G401.6 (cell line): Measurements from ENCODE around the gene ABCC5.
"Not testable (repeated sequence)": the region's sequence is repeated elsewhere in the genome, so short reads cannot be mapped to it uniquely, and the experiment has no call there.

ENCODE experiments used
- FAIRE-seq: peaks from 2 replicates; lab custom pipeline; 2012; peaks lifted over from hg19 to GRCh38; lab: Jason Lieb, UNC

The ABCC5 gene

DNA sequence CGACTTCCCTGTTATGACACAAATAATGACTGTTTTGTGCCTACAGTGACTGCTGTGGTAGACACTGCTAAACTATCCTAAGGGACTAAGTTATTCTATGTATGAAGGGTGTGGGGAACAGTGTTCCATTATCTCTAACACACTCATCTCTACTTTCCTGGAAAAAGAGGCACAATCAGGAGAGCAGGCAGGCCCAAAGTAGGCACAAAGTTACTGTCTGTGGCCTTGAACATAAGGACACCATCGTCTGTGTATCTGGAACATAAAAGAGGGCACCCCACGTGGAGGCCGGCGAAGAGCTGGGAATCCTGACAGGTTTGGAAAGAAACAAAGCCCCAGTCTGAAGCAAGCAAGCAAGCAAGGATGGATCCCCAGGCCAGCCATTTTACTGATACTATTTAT is 1.5 kb downstream of the ABCC5 start:
- FAIRE-seq = no peak

DNA sequence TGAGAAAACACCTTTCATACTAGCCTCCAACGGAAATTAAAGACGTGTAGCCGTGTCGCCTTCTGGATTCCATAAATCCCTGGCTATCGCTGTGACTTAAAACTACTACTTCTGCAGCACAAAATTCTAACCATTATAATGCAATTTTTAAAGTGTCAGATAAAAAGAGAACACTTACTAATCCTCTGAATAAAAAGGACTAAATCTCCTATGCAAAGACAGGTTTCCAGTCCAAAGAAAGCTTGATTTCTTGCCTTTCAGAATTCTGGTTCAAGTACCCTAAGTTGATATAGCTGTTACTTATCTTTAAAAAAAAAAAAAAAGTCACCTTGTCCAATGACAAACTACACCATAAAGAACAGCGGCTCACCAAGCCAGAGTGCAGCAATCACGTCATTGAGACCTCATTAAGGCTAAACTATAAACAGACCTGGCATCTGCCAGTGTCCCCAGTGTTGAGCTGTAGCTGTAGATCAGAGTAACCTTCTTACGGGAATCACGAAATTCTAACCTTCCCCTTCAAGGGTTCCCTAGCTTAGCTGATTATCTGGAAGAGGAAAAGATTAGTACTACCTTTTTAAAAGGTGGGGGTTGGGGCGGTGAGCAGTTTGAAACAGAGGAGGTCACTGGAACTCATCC is 2.2 kb downstream of the ABCC5 start:
- no peak for FAIRE-seq

DNA sequence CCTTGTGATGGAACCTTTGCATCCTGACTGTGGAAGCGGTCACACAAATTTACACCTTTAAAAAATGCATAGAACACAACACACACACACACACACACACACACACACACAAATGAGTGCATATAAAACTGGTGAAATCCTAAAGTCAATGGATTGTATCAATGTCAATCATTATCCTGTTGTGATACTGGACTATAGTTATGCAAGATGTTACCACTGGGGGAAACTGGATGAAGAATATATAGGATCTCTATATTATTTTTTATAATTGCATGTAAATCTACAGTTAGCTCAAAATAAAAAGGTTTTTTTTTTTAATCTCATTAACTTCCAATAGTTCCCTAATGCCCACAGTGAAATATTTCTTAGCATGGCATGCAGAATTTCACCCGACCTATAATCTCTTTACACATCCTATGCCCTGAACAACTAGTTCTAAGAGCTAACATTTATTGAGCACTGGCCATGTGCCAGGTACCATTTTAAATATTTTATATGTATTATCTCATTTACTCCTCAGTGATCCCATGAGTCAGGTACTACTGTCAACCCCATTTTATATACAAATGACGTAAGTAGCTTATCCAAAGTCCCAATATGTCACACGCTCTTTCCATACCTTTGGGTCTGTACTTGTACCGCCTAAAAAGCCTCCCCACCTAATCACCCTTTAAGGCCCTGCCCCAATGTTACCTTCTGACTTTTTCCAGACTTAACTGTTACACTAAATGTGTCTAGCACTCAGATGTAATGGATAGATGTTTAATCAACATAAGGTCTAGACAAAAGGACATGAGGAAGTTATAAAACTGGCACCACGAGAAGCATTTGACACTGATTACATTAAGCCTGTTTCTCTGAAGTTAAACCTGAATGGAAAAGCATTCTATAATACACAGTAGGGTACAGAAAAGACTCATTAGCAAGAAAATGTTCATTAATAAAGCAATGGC is 5.5 kb downstream of the ABCC5 start:
- no peak for FAIRE-seq

DNA sequence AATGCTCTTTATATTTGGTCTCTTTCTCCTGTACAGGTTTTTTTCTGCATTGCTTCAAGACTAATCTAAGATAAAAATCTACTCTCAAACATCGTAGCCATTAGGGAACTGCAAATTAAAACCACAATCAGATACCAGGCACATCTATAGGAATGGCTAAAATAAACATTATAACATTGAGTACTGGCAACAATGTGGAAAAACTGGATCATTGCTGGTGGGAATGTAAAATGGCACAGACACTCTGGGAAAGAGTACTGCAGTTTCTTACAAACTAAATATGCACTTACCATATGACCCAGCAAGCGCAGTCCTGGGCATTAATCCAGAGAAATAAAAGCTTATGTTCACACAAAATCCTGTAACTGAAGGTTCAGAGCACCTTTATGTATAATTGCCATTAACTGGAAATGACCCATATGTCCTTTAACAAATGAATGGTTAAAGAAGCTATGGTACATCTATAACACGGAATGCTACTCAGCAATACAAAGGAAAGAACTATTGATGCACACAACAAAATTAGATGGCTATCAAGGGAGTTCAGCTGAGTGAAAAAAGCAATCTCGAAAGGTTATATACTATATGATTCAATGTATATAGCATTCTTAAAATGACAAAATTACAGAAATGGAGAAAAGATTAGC is 6.3 kb downstream of the ABCC5 start:
- FAIRE-seq = no peak

DNA sequence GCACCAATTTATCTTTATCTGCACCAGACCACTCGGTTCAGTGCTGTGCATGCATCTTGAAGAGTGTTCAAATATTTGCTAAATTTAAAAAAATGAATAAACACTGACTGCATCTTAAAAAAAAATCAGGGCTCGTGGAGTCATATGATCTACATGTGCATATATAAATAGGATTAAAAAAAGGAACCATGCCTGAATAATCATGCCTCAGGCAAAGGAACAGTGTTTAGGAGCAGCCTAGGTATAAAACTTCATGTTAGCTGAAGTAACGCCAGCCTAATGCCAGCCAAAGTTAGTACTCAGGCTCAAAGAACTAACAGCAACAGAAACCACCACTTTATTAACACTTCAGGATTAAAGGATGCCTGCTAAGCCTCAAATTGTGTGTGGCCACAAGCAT is 9.5 kb downstream of the ABCC5 start:
- no peak for FAIRE-seq

DNA sequence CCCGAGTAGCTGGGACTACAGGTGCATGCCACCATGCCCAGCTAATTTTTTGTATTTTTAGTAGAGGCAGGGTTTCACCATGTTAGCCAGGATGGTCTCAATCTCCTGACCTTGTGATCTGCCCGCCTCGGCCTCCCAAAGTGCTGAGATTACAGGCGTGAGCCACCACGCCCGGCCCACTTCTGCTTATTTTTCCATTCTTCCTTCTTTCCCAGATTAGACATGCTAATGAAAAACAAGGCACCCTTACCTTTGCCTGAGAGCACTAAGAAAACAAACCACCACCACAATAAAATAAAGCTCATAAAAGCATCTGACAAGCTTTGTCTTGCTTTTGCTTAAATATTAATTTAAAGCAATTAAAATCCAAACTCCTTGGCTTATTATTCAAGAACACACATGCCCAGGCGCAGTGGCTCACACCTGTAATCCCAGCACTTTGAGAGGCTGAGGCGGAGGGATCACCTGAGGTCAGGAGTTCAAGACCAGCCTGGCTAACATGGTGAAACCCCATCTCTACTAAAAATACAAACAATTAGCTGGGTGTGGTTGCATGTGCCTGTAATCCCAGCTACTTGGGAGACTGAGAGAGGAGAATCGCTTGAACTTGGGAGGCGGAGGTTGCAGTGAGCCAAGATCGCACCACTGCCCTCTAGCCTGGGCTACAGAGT is 10.4 kb downstream of the ABCC5 start:
- not testable (repeated sequence) for FAIRE-seq

DNA sequence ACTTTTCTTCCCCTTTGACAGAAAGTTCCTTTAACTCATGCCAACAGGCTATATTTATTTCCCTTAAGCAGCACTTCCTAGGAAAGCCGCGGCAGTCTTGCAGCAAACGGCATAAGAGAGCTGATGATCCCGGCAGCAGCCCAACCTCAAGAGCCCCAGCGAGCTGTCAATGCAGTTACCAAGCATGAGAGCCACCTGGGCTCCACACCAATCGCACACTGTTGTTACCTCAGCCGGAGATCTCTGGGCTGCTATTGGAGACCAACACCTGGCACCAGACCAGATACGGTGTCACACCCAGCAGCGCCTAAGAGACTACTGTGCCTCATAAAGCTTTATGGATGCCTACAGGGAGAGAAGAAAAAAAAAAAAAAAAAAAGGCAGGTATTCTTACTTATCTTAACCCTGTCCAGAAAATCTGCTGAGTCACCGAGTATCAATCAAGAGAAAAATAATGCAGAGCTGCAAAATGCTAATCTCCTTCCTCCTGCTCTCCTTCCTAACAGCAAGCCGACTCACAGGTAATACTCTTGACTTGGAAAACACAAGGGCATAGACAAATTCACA is 11.7 kb downstream of the ABCC5 start:
- no peak for FAIRE-seq

DNA sequence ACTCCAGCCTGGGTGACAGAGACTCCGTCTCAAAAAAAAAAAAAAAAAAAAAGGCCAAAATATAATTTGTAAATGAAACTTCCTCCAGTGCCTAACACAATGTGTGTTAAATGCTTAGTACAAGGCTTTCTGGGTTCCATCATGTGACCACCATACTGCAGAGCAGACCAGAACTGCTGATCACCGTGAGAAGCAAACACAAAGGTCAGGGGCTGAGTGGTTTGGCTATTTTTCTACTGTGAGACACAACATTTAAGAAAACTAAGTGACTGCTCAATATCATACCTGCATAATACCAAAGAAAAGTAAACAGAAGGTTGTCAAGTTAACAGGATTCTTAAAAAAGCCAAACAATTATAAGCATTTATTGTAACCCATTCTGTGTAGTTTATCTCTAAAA is 13.2 kb downstream of the ABCC5 start:
- FAIRE-seq = no peak

DNA sequence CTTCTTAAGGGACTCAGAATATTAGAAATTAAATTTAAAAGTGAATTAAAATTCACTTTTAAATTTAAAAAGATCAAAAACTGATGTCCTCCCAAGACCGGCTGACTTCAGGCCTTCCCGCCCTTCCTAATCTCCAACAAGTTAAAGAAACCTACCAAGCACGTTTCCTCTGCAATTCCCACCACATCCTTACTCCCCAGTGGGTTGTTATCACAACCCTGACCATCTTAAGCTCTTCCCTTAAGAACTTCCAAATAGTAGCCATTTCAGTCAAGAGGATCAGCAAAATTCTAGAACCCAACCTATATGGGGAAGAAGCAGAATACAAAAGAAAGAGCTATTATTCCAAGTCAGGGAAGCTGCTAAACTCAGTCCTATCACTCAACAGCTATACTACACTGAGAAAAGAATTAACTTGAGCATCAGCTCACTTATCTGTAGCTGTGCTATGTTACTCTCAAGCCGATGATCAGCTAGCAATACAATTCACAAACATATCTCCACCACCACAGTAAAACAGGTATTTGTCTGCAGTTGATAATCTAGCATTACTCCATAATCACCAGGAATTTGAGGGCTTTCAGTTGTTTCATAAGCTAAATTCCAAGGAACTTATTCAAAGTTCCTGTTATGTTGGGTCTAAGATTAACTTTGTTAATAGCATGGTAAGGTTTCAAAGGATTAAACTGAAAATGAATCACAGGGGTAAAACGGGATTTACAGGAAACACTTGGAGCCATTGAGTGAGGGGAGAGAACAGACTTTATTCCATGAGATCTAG is 14.3 kb downstream of the ABCC5 start:
- no peak for FAIRE-seq

DNA sequence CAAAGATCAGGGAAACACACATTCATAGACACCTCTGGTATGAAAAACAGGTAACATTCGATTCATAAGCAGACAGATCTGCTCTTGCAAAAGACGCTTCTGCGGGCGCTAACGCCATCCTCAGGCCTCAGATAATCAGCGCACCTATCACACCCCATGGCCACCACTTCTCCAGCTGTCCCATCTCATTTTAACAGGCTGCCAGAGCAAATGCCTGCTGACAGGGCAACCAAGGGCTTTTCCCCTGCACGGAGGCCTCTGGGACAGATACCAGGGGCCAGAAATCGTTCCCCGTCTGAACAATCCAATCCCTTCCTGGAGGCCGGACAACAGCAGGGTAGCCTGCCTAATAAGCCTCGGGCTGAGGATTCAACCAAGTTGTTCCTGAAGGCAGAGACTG is 15.2 kb downstream of the ABCC5 start:
- no peak for FAIRE-seq

DNA sequence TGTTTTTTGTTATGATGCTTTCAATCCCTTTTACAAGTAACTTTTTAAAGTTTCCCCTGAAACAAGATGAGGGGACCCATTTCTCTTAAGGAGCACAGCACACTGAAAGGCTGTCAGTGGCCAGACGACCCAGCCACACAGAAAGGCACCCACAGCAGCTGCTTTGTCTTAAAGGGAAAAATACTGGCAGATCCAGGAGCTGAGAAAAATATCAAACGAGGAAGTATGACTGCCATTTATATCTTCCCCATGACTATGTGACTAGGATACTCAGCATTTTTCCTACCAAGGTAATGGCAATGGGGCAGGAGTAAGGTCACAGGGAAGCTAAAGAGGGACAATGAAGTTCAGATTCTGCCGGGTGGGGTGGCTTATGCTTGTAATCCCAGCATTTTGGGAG is 15.9 kb downstream of the ABCC5 start:
- no peak for FAIRE-seq

DNA sequence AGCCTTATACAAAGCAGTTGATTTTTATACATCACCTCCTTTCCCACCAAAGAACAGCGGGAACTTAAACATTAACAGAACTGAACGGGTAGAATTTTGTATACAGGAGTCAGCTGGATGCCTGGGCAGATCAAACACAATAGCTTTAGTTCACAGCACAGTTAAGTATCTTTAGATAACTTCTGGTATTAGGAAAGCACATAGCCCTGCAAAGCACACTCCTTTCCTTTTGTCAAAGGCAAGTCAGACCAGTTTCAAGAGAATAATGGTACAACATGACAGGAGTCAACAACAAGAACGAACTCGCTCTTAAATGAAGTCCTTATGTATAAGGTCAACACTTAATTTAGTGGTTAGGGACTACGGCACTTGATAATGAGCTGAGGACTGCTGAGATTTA is 26.3 kb downstream of the ABCC5 start:
- FAIRE-seq = no peak

DNA sequence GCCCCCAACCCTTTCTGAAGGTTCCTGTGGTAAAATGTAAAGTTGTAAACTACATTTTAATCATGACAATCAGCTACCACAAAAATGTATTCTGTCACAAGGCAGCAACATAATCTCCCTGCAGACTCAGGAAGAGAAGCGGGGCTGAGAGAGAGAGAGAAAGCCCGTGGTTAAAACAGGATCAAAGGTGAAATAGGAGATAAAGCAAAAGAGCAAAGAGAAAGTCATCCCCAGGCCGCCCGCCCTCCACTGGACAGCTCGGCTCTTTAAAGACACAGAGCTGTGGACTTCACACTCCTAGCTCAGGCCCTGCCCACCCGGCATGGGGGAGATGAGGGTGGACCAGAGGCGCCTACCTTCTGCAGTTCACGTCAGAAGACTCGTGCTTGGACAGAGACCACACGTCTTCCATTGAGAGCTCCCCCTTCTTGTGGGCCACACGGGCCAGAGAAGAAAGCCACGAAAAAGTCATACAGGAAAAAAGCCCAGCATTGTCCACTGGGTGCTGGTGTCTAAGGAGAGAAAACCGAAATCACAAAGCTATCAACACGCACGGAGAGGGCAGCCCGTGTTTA is 29.4 kb downstream of the ABCC5 start:
- no peak for FAIRE-seq

DNA sequence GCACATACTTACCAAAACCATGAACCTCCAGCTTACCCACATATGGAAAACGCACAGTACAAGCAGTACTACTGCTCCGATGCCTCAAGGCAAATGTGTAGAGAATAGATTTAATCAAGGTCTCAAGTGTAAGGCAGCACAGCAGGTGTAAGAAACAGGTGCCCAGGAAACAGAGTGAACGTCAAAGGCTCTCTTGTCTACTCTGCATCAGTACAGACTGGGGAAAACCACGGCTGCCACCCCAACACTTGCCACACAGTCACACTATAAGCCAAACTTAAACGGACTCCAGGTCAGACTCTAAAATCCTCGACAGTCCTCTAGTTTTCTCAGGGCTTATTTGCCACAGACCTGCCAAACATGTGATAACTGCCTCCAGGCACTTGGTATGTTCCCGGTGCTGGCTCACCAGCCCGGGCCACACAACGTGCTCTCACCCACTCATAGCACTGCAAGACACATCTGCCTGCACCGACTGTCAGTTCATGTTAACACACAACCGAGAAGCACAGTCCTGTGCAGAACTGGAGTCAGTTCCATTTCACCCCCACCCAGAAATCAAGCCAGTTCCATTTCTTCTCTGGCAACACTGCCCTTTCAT is 30.6 kb downstream of the ABCC5 start:
- no peak for FAIRE-seq

DNA sequence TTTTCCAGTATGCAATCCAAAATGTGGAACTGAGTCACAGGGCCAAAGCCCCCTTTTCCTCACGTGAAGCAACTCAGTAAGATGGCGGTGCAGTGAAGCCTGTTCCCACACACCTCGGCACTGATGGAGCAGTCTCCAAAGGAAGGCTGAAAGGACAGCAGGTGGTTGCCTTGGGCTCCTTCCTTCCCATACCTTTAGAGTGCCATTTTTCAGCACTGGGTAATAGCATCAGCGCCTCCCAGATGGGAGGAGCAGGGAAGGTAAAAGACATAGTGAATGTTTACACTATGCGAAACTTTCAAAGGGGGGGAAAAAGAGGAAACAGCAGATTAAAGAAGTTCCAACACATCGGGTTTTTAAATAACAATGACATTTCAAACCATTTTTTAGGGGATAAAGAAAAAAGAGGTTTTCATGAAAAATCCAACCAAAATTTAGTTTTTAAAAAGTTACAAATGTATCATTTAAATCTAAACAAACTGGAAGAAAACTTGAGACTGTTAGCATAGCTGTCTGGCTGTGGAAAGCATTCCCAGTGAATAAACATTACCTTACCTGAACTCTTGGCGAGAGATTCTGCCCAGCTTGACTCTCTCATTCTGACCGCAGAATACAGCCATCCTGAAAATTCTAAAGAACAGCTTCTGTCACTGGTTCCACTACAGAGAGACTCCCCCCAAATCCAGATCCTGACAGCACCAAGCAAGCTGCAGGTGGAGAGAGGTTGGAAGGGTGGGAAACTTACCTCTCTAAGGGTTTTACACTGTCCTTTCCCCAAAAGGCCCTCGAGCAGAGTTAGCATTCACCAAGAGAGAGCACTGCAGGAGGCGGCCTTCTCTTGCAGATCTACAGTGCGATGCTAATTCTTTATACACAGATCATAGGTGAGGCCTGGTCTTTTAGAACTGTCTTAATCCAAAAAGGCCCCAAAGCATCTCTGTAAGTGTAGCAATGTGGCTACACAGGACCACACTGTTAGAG is 32.6 kb downstream of the ABCC5 start:
- no peak for FAIRE-seq

DNA sequence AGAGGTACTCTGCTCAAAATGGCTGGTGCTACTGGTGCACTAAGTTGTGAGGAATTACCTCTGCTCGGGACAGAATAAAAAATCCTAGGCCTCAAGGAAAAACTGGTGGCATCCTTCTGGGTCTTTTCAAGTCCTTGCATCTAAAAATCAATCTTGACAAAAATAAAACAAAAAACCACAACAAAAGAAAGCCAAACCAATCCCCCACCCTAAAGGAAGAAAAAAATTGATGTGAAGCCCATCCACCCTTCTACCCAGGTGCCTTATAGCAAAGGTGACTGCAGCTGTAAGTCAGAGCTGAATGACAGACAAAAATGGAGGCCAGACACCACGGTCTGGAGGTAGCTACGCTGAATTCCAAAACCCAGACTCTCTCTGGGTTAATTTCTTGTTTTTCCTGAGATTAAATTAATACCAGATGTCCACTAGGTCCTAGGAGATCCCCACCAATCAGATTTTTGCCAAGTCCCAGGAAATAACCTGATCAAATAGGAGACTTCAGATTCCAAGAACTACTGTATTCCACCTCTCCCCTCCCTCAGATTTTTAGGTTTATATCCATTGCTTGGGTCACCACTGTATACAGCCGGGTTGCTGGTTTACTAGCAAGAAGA is 33.5 kb downstream of the ABCC5 start:
- FAIRE-seq = no peak

DNA sequence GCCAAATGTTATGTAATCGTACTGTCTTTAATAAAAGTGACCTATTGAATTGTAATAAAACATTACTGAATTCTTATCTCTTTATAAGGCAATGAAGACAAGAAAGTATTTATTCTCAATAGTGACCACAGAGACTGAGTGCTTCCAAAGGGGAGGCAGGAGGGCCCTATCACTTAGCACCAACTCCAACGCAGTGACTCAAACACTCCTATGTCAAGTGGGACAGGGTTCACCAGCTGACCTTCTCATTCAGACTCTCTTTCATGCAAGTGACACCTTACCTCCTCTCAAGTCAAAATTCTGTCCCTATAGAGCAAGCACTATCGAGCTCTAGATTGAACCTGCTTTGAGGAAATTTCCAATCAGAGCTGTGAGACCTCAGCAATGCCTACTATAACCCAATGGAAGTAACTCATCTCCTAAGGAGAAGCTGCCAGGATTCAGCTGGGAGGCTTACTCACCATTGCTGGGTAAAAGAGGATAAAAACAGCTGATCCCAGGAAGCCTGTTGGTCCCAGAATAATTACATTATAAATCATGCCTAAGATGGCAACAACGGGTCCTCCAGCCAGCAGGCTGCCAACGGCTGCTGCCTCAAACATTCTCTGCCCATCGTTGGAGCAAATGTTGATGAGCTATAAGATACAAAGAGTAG is 35.6 kb downstream of the ABCC5 start:
- FAIRE-seq = no peak

DNA sequence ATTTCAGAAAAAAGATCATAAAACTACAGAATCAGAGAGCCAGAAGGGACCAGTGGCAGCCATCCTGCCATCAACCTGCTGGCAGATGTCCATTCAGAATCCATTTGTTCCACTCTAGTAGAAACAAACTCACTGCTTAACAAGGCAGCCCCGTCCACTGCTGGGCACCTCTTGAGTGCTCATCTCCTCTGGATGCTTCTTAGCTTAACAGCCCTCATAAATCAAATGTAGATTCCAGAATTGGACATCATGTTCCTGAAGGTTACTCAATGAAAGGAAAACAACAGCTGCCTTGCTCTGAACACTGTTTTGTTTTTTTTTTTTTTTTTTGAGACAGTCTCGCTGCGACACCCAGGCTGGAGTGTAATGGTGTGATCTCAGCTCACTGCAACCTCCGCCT is 37.3 kb downstream of the ABCC5 start:
- FAIRE-seq = no peak
